GF-D8 (cell line): ENCODE results near the gene MCF2L.

Experiments
- DNase-seq: peaks from one replicate; lab custom pipeline; 2025; lab: John Stamatoyannopoulos, UW

The MCF2L gene

DNA sequence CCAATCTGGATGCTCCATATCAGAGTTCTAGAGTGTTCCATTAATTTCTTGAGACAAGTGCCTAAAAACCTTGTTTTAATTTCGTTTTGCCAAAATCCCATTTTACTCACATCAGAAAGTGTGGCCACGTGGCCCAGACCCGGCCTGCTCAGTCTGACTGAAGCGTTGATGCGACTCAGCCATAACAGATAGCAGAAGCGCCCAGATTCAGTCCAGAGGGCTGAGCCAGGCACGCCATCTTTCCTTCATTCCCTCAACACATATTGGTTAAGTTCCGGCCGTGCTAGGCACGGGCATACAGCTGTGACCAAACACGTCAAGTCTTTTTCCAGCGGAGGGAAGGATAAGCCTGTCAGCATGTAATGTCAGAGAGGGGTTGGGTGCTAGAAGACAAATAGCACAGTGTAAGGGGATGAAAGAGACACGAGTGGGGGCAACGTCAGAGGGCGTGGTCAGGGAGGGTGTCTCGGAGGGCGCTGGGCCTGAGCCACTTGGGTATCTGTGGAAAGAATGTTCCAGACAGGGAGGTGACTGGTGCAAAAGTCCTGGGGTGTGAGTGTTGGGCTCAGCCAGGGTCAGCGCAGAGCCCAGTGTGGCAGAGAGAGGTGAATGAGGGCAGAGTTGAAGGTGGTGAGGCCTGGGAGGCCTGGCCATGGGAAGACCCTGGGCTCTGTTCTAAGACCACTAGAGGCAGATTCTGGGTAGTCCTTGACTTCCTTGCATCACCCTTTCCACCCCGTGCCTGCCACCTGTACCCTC is 156.7 kb downstream of the MCF2L start:
- no peak for DNase-seq

DNA sequence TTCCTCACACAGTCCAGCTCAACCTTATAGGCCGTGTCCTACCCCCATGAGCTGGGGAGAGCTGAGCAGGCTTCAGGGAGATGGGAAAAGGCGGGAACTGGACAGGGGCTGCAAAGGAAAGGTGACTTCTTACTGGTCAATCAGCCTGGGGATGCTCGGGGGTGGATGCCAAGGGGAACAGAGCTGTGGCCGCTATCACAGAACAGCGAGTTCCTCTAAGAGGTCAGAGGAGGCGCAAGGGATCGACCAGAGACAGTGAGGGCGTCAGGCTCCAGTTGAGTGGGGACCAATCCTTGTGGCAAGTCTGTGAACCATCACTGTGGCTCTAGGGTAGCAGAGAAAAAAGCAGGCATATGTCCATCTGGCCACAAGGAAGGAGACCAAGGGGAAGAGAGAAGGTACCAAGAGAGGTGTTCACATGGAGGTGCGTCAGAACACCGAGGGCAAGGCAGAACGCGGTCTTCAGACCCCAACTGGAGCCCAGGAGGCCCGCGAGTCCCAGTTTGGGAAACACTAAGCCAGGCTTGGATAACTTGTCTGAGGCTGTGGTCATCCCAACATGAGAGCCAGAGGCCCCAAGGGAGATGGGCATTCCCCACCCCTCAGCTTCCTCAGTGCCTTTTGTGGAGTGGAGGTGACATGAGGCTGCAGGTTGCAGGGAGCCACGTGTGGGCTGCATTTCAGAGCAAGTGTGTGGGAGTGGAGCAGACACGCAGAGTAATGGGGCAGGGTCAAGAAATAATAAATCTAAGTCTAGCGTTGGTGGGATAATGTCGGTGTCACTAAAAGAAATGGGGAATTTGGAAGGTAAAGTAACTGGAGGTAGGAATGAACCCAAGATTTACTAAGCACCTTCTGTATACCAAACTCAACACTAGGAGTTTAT is 157.5 kb downstream of the MCF2L start:
- DNase-seq, result no peak

DNA sequence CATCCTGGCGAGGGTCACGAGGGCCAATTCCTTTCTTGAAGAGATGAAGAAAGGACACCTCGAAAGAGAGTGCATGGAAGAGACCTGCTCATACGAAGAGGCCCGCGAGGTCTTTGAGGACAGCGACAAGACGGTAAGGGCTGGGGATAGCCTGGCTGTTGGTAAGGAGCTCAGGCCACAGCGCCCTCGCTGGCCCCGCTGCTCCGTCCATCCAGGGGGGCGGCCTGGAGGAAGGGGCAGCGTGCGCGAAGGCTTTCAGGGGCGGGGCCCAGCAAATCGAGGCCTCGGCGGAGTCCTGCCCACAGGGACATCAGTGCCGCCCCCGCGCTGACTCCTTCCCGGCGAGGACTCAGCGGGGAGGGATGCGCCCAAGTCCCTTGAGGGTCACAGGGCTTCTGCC is 160.5 kb downstream of the MCF2L start:
- no peak for DNase-seq

DNA sequence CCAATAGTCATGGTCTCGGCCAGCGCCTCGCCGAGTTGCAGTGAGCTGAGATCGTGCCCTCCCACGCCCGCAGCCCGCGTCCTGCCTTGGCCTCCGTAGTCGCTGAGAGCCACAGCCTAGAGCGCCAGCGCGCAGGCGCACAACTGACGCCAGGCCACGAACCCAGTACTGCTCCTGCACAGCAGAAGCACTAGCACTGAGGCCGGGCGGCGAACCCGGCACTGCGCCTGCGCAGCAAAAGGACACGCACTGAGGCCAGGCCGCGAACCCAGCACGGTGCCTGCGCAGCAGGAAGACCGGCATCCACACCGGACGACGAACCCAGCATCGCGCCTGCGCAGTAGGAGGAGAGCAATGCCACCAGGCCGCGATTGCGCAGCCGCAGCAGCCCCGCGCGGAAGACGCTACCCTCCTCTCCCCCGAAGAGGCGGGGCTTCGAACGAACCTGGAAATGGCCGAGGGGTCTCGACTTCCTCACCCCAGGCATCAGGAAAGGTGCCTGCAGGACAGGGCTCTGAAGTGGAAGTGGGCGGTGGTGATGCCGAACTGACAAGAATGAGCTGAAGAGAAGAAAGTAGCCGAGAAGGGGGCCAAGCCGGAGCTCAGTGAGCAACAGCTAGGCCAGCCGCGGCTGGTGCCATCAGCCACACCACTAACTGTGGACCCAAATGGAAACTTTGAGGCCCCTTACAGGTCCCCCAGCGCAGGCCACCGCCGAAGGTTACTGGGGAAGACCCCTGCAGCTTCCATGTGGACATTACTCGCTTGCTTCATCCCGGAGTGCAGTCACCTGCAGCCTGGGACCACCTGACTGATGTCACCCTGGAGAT is 161.1 kb downstream of the MCF2L start:
- DNase-seq, result no peak

DNA sequence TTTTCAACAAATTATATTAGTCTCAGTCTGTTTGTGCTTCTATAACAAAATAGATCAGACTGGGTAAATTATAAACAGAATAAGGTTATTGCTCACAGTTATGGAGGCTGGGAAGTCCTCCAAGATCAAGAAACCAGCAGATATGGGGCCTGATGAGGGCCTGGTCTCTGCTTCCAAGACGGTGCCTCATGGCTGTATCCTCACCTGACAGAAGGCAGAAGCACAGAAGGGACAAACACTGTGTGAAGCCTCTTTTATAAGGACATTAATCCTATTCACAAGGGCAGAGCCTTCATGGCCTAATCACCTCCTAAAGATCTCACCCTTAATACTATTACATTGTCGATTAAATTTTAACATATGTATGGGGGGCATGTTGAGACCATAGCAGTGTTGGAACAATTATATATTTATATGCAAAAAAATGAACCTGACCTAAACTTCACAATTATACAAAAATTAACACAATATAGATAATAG is 166.3 kb downstream of the MCF2L start:
- no peak for DNase-seq

DNA sequence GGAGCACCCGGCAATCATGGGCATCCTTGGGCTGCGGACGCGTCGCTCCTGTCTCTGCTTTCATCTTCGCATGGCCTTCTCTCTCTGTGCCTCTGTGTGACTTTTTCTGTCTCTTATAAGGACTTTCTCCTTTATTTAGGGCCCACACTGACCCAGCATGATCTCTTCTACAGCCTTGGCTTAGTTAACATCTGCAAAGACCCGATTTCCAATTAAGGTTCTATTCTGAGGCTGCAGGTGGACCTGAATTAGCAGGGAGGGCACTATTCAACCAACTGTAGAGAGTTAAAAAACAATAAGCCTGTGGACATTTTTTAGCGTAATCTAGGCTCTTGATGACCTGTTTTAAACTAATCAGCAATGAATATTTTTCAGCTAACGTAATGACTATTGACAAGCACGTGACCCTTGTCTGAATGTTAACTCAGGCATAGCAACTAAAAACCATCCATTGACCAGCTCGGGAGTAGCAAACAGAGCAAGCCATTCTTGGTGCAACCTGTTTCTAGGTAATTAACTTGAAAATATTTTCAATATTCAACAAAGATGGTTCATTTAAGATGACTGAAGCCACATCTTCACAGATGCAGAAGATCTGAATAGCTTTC is 168.8 kb downstream of the MCF2L start:
- DNase-seq, result no peak

DNA sequence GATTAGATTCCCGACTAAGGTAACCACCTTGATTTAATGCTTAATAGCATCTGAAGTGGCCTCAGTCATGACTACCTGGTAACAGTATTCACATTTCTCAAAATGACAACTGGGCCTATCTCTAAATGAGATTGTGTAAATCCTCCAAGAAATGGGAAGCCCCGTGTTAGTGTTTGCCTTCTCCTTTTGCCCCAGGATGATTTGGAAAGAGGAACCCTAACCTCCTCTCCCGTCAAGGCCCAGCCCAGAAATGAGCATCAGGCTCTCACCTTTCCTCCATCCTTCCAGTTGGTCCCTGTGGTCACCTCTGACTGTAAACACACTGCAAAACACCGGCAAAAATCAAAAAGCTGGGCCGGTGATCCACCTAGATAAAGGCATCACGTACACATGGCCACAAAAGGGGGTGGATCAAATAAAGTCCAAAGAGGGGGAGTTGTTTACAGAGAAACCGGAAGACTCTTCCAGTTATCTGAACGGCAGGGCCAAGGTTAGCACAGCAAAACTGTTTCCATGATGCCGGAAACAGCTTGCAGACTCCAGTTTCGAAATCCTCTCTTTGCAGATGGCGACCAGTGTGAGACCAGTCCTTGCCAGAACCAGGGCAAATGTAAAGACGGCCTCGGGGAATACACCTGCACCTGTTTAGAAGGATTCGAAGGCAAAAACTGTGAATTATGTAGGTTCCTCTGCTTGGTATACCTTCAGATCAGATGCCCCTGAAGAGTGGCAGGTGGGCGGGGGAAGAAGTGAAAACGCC is 170.0 kb downstream of the MCF2L start:
- peak; percentile 81 for DNase-seq

DNA sequence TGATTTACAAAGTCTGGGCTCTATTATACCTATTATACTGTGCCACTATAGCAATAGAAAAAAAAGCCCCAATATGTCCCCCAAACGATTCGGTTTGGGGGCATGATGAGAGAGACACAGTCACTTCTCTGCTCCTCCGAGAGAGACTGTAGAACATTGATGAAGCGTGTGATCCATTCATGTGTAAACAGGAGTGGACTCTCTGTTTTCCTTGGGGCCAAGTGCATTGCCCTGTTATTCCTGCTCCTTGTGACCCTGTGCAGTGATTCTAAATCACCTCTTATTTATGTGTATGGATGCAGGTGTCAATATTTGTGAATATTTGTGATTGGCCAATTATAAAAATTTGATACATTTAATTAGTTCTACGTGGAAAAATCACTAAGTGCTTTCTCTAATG is 170.6 kb downstream of the MCF2L start:
- no peak for DNase-seq

DNA sequence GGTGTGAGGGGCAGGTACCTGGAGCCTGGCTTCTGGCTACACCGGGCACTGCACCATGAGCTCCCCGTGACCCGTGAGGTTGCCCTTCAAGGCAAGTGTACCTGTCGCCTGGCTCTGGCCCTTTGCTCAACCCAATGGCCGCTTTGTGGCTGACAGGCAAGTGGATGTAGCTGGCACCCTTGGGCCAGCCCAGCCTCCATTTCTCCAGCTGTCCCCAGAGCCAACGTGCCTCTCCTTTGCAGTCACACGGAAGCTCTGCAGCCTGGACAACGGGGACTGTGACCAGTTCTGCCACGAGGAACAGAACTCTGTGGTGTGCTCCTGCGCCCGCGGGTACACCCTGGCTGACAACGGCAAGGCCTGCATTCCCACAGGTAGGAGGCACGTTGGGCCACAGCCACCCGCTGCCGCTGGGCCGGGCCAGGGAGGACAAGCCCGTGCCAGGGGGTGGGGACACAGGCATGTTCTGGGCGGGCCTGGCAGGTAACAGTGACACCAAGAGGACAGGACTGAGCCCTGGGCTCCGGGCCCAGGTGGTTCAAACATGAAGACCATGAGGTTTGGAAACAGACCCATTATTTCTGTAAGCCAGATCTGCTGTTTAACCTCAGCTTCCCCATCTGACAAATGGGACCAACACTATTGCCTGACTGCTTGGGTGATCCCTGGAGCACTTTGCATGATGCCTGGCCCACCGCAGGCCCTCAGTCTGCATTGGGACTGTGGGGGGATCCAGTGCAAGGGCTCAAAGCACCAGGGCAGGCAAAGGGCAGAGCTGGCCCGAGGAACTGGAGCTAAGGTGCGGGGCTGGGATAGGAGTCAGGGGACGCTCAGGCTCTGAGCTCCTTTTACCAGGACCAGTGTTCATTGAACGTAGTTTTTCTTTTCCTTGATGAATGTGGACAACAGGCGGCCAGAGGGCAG is 171.9 kb downstream of the MCF2L start:
- no peak for DNase-seq

DNA sequence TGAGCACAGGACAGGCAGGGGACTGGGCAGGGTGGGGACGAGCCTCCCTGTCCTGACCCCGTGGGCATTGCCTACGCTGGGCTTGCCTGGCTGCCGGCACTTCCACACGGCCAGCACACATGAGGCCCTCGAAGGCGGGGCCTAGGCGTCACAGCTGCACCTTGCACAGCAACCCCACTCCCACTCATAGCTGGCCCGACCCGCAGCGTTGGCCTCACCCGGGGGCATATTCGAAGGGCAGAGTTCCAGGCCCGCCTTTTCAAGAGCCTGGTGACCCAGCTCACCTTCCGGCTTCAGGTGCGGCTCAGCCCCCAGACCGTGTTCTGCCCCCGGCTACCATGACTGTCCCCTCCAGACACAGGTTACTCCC is 172.6 kb downstream of the MCF2L start:
- no peak for DNase-seq

DNA sequence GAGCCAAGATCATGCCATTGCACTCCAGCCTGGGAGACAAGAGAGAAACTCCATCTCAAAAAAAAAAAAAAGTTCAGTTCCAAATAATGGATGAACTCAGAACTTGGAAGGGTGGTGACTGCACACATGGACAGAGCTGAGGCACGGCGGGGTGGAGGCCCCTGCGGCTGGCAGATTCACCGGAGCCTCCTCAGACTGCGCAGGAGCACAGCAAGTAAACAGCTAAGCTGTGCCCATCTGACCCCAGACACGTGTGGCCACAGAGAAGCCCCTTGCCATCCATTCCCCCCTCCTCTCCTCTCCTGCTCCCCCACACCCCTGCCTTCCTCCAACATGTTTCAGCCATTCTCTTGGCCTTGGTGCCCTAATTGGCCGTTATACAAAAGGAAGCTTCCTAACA is 173.9 kb downstream of the MCF2L start:
- DNase-seq, result no peak

DNA sequence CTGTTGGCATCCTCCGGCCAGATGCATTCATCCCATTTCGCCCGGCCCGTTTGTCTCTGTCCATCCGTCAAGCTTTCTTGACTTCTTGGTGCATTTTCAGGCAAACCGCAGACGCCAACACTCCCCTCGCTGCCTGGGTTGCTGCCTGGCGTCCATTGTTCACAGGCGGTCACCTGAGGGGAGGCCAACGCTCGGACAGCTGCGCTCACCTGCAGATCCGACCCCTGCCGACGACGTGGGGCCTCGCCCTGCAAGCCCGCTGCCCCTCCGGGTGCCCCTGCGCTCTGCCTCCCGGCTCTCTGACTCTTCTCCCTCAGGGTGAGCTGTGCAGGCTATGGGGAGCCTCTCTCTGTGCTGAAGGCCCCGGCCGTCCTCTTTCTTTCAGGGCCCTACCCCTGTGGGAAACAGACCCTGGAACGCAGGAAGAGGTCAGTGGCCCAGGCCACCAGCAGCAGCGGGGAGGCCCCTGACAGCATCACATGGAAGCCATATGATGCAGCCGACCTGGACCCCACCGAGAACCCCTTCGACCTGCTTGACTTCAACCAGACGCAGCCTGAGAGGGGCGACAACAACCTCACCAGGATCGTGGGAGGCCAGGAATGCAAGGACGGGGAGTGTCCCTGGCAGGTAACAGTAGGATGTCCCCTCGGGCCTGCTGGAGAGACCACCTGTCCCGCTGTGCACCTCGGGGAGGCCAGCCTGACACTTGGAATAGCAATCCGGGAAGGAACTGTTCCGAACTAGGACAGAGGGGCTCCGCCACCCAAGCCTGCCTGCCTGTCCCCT is 174.6 kb downstream of the MCF2L start:
- no peak for DNase-seq

DNA sequence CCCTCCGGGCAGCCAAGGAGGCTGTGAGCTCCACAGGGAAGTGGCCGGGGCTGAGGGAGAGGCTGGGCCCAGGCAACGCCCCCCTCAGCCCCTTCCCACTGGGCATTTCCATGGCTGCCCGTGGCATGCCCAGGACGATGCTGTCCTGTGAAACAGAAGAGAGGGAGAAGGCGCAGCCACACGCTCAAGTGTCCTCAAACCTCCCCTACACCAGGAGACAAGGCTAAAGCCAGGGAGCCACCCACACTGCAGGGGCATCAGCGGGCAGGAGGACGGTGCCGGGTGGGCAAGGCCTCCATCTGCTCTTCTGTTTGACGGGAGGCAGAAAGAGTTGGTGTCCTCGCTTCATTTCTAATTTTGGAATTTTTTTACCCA is 175.2 kb downstream of the MCF2L start:
- no peak for DNase-seq

DNA sequence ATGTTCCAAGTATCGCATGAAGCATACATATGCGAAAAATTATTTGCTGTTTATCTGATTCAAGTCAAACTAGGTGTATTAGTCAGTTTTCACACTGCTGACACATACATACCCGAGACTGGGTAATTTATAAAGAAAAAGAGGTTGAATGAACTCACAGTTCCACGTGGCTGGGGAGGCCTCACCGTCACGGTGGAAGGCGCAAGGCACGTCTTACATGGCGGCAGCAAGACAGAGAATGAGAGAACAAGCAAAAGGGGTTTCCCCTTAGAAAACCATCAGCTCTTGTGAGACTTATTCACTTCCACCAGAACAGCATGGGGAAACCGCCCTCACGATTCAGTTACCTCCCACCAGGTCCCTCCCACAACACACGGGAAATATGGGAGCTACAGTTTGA is 176.5 kb downstream of the MCF2L start:
- no peak for DNase-seq

DNA sequence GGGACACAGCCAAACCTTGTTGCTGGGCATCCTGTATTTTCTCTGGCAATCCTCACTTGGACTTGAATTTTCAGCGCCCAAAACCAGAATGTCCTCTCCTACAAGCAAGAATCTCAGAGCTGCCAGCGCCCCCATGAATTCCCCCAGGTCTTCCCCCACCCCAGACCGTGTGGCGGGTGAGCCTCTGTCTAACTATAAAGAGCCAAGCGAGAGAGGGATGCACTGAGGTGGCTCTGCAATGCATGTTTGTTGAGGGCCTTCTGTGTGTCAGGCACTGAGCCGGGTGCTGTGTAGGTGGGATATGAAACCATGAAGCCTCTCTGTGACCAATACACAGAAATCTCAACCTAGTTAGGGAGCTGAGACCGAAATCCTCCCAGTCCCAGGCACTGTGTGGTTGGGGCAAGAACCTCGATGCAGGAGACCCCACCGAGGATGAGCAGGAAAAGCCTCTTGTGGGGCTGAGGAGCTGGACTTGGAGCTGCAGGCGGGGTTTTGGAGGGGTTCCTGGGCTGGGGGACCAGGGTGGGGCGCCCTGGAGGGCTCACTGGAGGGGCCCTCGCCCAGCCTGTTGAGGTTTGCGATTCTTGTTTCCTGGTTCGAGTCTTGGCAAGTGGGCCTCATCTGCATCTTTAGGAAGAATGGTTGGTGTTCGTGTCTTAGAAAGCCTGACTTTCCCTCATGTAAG is 177.0 kb downstream of the MCF2L start:
- no peak for DNase-seq

DNA sequence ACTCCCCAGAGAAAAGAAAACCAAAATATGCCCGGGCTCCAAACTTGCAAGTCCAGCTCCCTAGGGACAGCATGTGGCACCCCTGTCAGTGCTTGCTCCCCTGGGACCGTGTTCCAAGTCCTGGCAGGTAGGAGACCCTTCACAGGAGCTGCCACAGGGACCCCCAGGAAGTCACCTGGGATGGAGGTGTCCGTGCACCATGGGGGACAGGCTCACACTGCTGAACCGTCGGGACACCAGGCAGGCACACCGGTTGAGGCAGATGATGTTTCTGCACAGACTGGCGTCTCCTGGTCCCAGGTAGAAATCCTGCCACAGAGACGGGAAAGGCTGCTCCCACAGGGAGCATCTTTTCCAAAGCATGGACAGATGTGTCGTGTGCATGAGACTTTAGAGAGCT is 177.7 kb downstream of the MCF2L start:
- DNase-seq, result no peak

DNA sequence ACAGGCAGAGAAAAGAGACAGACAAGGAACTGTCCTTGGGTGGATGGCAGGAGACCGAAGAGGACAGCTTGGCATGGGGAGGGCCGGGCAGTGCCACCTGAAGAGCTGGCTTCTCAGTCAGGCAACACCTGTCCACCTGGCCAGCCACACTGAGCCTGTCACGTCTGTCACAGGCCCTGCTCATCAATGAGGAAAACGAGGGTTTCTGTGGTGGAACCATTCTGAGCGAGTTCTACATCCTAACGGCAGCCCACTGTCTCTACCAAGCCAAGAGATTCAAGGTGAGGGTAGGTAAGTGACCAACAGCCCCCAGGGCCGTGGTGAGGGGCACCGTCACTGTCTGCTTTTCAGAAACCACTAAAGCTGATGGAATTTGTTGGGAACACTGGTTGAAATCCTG is 178.2 kb downstream of the MCF2L start:
- DNase-seq, result no peak

DNA sequence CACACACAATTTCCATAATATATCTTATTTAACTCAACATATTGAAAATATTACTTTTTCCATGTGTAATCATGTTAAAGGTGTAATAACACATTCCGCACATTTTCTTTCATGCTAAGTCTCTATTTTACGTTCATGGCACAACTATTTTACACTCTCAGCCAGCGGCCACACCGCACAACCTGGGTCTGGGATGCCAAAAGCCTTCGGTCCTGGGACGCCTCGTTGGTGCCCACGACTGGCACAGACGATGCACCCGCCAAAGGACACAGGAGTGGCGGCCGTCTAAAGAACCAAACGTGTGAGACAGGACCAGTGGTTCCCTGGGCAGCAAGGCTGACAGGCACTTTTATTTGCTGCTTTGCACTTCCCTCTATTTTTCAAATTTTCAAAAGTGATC is 179.4 kb downstream of the MCF2L start:
- no peak for DNase-seq
